H1 (cell line): Measurements from ENCODE around the gene CHCHD3.

Experiments used
- CHD1 ChIP-seq: IDR thresholded peaks from 2 replicates; pipeline ENCODE4 v1.6.1; 2012; ENCODE audit warnings: low read depth, low read length, improper control_type of control experiment
- CTCF ChIP-seq, 3 experiments: IDR thresholded peaks; 1 replicate in 2 of 3; 2 replicates in 1 of 3; pipeline versions ENCODE4 v1.5.1 to v1.6.1; 2011; ENCODE audit warnings: low read length in 3 of 3, mild to moderate bottlenecking in 3 of 3, inconsistent platforms in 2 of 3, low read depth in 1 of 3, moderate library complexity in 1 of 3; ENCODE audit not compliant: insufficient read depth in 1 of 3; ENCODE audit errors: control extremely low read depth in 1 of 3
- KDM5A ChIP-seq: fragments of 200-600 bp; IDR thresholded peaks from 2 replicates; pipeline ENCODE4 v1.7.1; 2012; ENCODE audit warnings: mild to moderate bottlenecking, low read length, inconsistent platforms, mixed read lengths
- POLR2A ChIP-seq, 2 experiments: IDR thresholded peaks; 1 replicate in 1 of 2; 2 replicates in 1 of 2; pipeline ENCODE4 v1.6.1; 2011; ENCODE audit warnings: low read depth in 2 of 2, low read length in 2 of 2, mild to moderate bottlenecking in 2 of 2; ENCODE audit errors: control extremely low read depth in 1 of 2
- SRF ChIP-seq: IDR thresholded peaks from 2 replicates; pipeline ENCODE4 v1.6.1; 2011; ENCODE audit warnings: mild to moderate bottlenecking, low read depth, low read length, moderate library complexity
- TF ChIP-seq, protein P1 (sequence below): IDR thresholded peaks from 2 replicates; pipeline ENCODE4 v1.6.1; 2012; ENCODE audit warnings: inconsistent platforms

GRCh38 chr7:132861940-132862554 lies 219.8 kb downstream of the CHCHD3 start:
- no peak for TF ChIP-seq CTCF (IDR thresholded peaks at IDR 0.05; ENCODE audit: control extremely low read depth in 1 of 3, insufficient read depth in 1 of 3, low read depth in 1 of 3, low read length in 3 of 3)
- TF ChIP-seq, protein P1, sequence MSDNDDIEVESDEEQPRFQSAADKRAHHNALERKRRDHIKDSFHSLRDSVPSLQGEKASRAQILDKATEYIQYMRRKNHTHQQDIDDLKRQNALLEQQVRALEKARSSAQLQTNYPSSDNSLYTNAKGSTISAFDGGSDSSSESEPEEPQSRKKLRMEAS: no peak
- TF ChIP-seq POLR2A (IDR thresholded peaks at IDR 0.05; ENCODE audit: control extremely low read depth in 1 of 2, low read depth in 2 of 2, low read length in 2 of 2): no peak
- TF ChIP-seq KDM5A: no peak
- TF ChIP-seq SRF: no peak
- TF ChIP-seq CHD1: no peak
